ENCODE measurements around the gene RBM4.

GRCh38 chr11:66683877-66684276 is 45.4 kb downstream of the RBM4 start:
- TF ChIP-seq ZNF691 (CRISPR knock-in tag; IDR thresholded peaks at IDR 0.05; ENCODE audit: borderline replicate concordance, low read depth) (no peak), CTCF (CRISPR knock-in tag; IDR thresholded peaks at IDR 0.05) (no peak), MYNN (CRISPR knock-in tag; IDR thresholded peaks at IDR 0.05; ENCODE audit: low read depth) (no peak), ZNF143 (CRISPR knock-in tag; IDR thresholded peaks at IDR 0.05) (no peak), POLR2A (IDR thresholded peaks at IDR 0.05; ENCODE audit: insufficient read depth in 1 of 2, low read depth in 2 of 2, low read length in 2 of 2) (no peak), DMTF1 (CRISPR knock-in tag; IDR thresholded peaks at IDR 0.05) (no peak)
- TF ChIP-seq, protein P1, sequence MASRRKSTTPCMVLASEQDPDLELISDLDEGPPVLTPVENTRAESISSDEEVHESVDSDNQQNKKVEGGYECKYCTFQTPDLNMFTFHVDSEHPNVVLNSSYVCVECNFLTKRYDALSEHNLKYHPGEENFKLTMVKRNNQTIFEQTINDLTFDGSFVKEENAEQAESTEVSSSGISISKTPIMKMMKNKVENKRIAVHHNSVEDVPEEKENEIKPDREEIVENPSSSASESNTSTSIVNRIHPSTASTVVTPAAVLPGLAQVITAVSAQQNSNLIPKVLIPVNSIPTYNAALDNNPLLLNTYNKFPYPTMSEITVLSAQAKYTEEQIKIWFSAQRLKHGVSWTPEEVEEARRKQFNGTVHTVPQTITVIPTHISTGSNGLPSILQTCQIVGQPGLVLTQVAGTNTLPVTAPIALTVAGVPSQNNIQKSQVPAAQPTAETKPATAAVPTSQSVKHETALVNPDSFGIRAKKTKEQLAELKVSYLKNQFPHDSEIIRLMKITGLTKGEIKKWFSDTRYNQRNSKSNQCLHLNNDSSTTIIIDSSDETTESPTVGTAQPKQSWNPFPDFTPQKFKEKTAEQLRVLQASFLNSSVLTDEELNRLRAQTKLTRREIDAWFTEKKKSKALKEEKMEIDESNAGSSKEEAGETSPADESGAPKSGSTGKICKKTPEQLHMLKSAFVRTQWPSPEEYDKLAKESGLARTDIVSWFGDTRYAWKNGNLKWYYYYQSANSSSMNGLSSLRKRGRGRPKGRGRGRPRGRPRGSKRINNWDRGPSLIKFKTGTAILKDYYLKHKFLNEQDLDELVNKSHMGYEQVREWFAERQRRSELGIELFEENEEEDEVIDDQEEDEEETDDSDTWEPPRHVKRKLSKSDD (CRISPR knock-in tag; IDR thresholded peaks at IDR 0.05; ENCODE audit: low read depth), result no peak
- TF ChIP-seq, protein P2, sequence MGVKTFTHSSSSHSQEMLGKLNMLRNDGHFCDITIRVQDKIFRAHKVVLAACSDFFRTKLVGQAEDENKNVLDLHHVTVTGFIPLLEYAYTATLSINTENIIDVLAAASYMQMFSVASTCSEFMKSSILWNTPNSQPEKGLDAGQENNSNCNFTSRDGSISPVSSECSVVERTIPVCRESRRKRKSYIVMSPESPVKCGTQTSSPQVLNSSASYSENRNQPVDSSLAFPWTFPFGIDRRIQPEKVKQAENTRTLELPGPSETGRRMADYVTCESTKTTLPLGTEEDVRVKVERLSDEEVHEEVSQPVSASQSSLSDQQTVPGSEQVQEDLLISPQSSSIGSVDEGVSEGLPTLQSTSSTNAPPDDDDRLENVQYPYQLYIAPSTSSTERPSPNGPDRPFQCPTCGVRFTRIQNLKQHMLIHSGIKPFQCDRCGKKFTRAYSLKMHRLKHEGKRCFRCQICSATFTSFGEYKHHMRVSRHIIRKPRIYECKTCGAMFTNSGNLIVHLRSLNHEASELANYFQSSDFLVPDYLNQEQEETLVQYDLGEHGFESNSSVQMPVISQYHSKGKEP (CRISPR knock-in tag; IDR thresholded peaks at IDR 0.05), result no peak

Data from HepG2 (cell line).